Lower leg skin (tissue), 4 donors: ENCODE measurements around the gene KIAA0825. TPM values are rescaled to one million over a fixed set of nuclear protein-coding genes. Genes with fewer than 3 reads are reported as not detected.
A peak's percentile ranks its signal among the peaks of the same experiment; 100 is the strongest.

ENCODE experiments used
- DNase-seq, 2 donors: peaks; one replicate each; pipeline ENCODE4 v3.0.0-alpha.2; 2019; ENCODE audit warnings: low spot score in 2 of 2
- H3K4me3 ChIP-seq: fragments of 200-600 bp; sonication (generic); 2 replicates; pipeline ENCODE4 v1.5.1; 2017; ENCODE audit warnings: mild to moderate bottlenecking, low read depth; ENCODE audit not compliant: poor library complexity, severe bottlenecking
- CTCF ChIP-seq, 3 donors: fragments of 450-650 bp; IDR thresholded peaks; one replicate each; pipeline ENCODE4 v1.5.1; 2016; ENCODE audit warnings: antibody characterized with exemption in 3 of 3, mild to moderate bottlenecking in 3 of 3, moderate library complexity in 2 of 3
- POLR2A ChIP-seq, 2 donors: fragments of 450-650 bp; IDR thresholded peaks; one replicate each; pipeline ENCODE4 v1.6.1; 2016 to 2017; ENCODE audit warnings: antibody characterized with exemption in 2 of 2, mild to moderate bottlenecking in 1 of 2, moderate library complexity in 1 of 2
- WGBS, 2 donors: methylation state at CpG; one replicate each; pipeline ENCODE4 v1.1.5; 2018; 5-methylcytosine and 5-hydroxymethylcytosine counted together
- intact Hi-C: fragments of 100-400 bp; cut with DNase I; formaldehyde crosslinking; loops from one replicate; pipeline ENCODE4 v1.15.0; 2023; ENCODE audit warnings: low total_unique reads
- total RNA-seq, 4 donors: library from RNA; depleted of rRNA; stranded (reverse); fragments of >200 nt; gene quantifications; one replicate each; pipeline ENCODE4 v1.1.0, GENCODE V29; 2016

The KIAA0825 gene
- total RNA-seq, 4 donors from 2014 or later, result 1.6 to 3.4 (median 2.5) TPM

GRCh38 chr5:94440015-94440414 is 178.4 kb downstream of the KIAA0825 start:
- DNase-seq, result no peak
- 61 to 71% methylated on average over 3 of the region's 3 CpGs for WGBS, 2 donors
- intact Hi-C loops, result no loop called here
- no peak overlapping the region for H3K4me3 ChIP-seq
- TF ChIP-seq CTCF (IDR thresholded peaks at IDR 0.05) (no peak), POLR2A (IDR thresholded peaks at IDR 0.05) (no peak)

GRCh38 chr5:94433397-94434163 is 184.8 kb downstream of the KIAA0825 start:
- intact Hi-C loops, result no loop called here
- WGBS, 2 donors, result 47 to 61% methylated on average over 2 of the region's 2 CpGs
- peak in 1 of 2 donors; percentile 59 for DNase-seq
- H3K4me3 ChIP-seq, result no peak overlapping the region
- no peak for TF ChIP-seq POLR2A (IDR thresholded peaks at IDR 0.05)
- TF ChIP-seq CTCF (IDR thresholded peaks at IDR 0.05), result no peak

- intact Hi-C loops, result no loop called here
- H3K4me3 ChIP-seq, result no peak overlapping the region
- DNase-seq, result peak in 1 of 2 donors; percentile 37
- no peak for TF ChIP-seq CTCF (IDR thresholded peaks at IDR 0.05)
- no peak for TF ChIP-seq POLR2A (IDR thresholded peaks at IDR 0.05)
These were observed 185.9 kb downstream of the KIAA0825 start for GRCh38 chr5:94432499-94432898.

- TF ChIP-seq CTCF (IDR thresholded peaks at IDR 0.05) (no peak), POLR2A (IDR thresholded peaks at IDR 0.05) (no peak)
- DNase-seq, result no peak
- no peak overlapping the region for H3K4me3 ChIP-seq
- intact Hi-C loops, result no loop called here
These were observed 186.7 kb downstream of the KIAA0825 start for GRCh38 chr5:94431696-94432095.

GRCh38 chr5:94429566-94429965 is 188.8 kb downstream of the KIAA0825 start:
- intact Hi-C loops, result no loop called here
- no peak overlapping the region for H3K4me3 ChIP-seq
- 81 to 87% methylated on average over 6 of the region's 6 CpGs for WGBS, 2 donors
- TF ChIP-seq POLR2A (IDR thresholded peaks at IDR 0.05) (no peak), CTCF (IDR thresholded peaks at IDR 0.05) (no peak)
- DNase-seq, result no peak

GRCh38 chr5:94425396-94425795 is 193.0 kb downstream of the KIAA0825 start:
- no peak overlapping the region for H3K4me3 ChIP-seq
- DNase-seq, result no peak
- intact Hi-C loops, result no loop called here
- TF ChIP-seq POLR2A (IDR thresholded peaks at IDR 0.05), result no peak
- no peak for TF ChIP-seq CTCF (IDR thresholded peaks at IDR 0.05)
- 82 to 91% methylated on average over 2 of the region's 2 CpGs for WGBS, 2 donors
